Liver (tissue), 9 donors: ENCODE measurements around the gene RPP40. TPM values are rescaled to one million over a fixed set of nuclear protein-coding genes. Genes with fewer than 3 reads are reported as not detected.

Experiments
- DNase-seq: peaks from one replicate; pipeline ENCODE4 v3.0.0-alpha.2; 2017; ENCODE audit warnings: low spot score
- H3K27ac ChIP-seq, 2 donors: one replicate each; pipeline ENCODE4 v1.7.0; 2013; ENCODE audit warnings: inconsistent platforms in 2 of 2, low read length in 2 of 2, control low read depth in 1 of 2, low read depth in 1 of 2, mild to moderate bottlenecking in 1 of 2
- H3K27me3 ChIP-seq, 4 donors: one replicate each; pipeline versions ENCODE4 v1.6.1 to v1.7.0; 2013; ENCODE audit warnings: low read length in 3 of 4, inconsistent platforms in 1 of 4, mild to moderate bottlenecking in 1 of 4, moderate library complexity in 1 of 4; ENCODE audit not compliant: control insufficient read depth in 4 of 4, insufficient read depth in 4 of 4
- H3K36me3 ChIP-seq, 4 donors: one replicate each; pipeline versions ENCODE4 v1.6.1 to v1.7.0; 2013; ENCODE audit warnings: low read length in 3 of 4, mild to moderate bottlenecking in 3 of 4, low read depth in 1 of 4, moderate library complexity in 1 of 4; ENCODE audit not compliant: control insufficient read depth in 4 of 4, insufficient read depth in 3 of 4
- H3K4me1 ChIP-seq, 4 donors: one replicate each; pipeline versions ENCODE4 v1.6.1 to v1.7.0; 2013; ENCODE audit warnings: low read length in 3 of 4, mild to moderate bottlenecking in 3 of 4, moderate library complexity in 1 of 4; ENCODE audit not compliant: control insufficient read depth in 4 of 4, insufficient read depth in 4 of 4
- H3K4me3 ChIP-seq, 3 donors: one replicate each; pipeline versions ENCODE4 v1.6.1 to v1.7.0; 2013; ENCODE audit warnings: low read length in 3 of 3, control low read depth in 1 of 3, low read depth in 1 of 3, mild to moderate bottlenecking in 1 of 3
- H3K9ac ChIP-seq, 2 donors: one replicate each; pipeline ENCODE4 v1.7.0; 2013; ENCODE audit warnings: low read length in 2 of 2, mild to moderate bottlenecking in 2 of 2, moderate library complexity in 2 of 2, control low read depth in 1 of 2, low read depth in 1 of 2
- H3K9me3 ChIP-seq, 4 donors: one replicate each; pipeline versions ENCODE4 v1.6.1 to v1.7.0; 2013; ENCODE audit warnings: low read length in 3 of 4; ENCODE audit not compliant: control insufficient read depth in 4 of 4
- ATF3 ChIP-seq: IDR thresholded peaks from 2 replicates; pipeline ENCODE4 v1.6.1; 2016; ENCODE audit warnings: antibody characterized with exemption
- EGR1 ChIP-seq, 2 donors: IDR thresholded peaks; 2 replicates each; pipeline ENCODE4 v1.6.1; 2016 to 2018; ENCODE audit warnings: antibody characterized with exemption in 2 of 2, low read depth in 2 of 2
- FOXA2 ChIP-seq: IDR thresholded peaks from 2 replicates; pipeline ENCODE4 v1.6.1; 2016; ENCODE audit warnings: antibody characterized with exemption
- GABPA ChIP-seq, 2 donors: IDR thresholded peaks in 1 of 2; conservative IDR thresholded peaks in 1 of 2; 2 replicates each; pipeline ENCODE4 v1.6.1; 2016; ENCODE audit warnings: antibody characterized with exemption in 2 of 2, mild to moderate bottlenecking in 1 of 2, moderate library complexity in 1 of 2
- HNF4G ChIP-seq: IDR thresholded peaks from 2 replicates; pipeline ENCODE4 v1.6.1; 2016; ENCODE audit warnings: antibody characterized with exemption
- NR2F2 ChIP-seq: IDR thresholded peaks from 2 replicates; pipeline ENCODE4 v1.6.1; 2016; ENCODE audit warnings: antibody characterized with exemption
- RAD21 ChIP-seq, 2 donors: IDR thresholded peaks; 2 replicates each; pipeline ENCODE4 v1.6.1; 2016; ENCODE audit warnings: antibody characterized with exemption in 2 of 2, mild to moderate bottlenecking in 2 of 2
- RXRA ChIP-seq, 2 donors: IDR thresholded peaks; 2 replicates each; pipeline ENCODE4 v1.6.1; 2017 to 2018; ENCODE audit warnings: antibody characterized with exemption in 2 of 2, mild to moderate bottlenecking in 1 of 2
- TAF1 ChIP-seq: conservative IDR thresholded peaks from 2 replicates; pipeline ENCODE4 v1.6.1; 2016; ENCODE audit warnings: antibody characterized with exemption, mild to moderate bottlenecking
- YY1 ChIP-seq: IDR thresholded peaks from 2 replicates; pipeline ENCODE4 v1.6.1; 2016; ENCODE audit warnings: antibody characterized with exemption, mild to moderate bottlenecking
- ZBTB33 ChIP-seq: IDR thresholded peaks from 2 replicates; pipeline ENCODE4 v1.6.1; 2016; ENCODE audit warnings: antibody characterized with exemption
- WGBS: extraction: QIAGEN DNeasy Blood & Tissue Kit; methylation state at CpG from one replicate; pipeline ENCODE4 v1.1.7; 2013; 5-methylcytosine and 5-hydroxymethylcytosine counted together
- polyA plus RNA-seq, 2 donors: library from polyadenylated mRNA; stranded (reverse) in 1 of 2; unstranded in 1 of 2; fragments of 200-250 nt in 1 of 2; fragments of >200 nt in 1 of 2; fragmentation: Nextera tagmentation in 1 of 2; extraction: Ambion mirVana in 1 of 2; gene quantifications; one replicate each; pipeline versions ENCODE4 v1.2.1 to v1.2.3, GENCODE V29; 2013 to 2015
- total RNA-seq, 2 donors: library from RNA; depleted of rRNA; stranded (reverse); fragments of >200 nt; gene quantifications; one replicate each; pipeline ENCODE4 v1.2.3, GENCODE V29; 2014
- TF ChIP-seq, protein P1 (sequence below): IDR thresholded peaks from 2 replicates; pipeline ENCODE4 v1.6.1; 2016; ENCODE audit warnings: antibody characterized with exemption, mild to moderate bottlenecking
- donor health status: healthy.
- donor health status: healthy.
- donor health status: healthy.
- donor health status: healthy.
- donor health status: healthy.

Gene RPP40
- total and polyA plus RNA-seq, 4 donors = 5.4 to 9.5 (median 8.9) TPM

DNA sequence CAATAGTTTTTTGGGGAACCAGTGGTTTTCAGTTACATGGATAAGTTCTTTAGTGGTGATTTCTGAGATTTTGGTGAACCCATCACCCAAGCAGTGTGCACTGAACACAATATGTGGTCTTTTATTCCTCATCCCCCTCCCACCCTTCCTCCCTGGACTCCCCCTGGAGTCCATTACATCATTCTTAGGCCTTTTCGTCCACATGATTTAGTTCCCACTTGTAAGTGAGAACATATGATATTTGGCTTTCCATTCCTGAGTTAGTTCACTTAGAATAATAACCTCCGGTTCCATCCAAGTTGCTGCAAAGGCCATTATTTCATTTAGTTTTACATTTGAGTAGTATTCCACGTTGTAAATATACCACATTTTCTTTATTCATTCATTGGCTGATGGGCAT, 28.3 kb downstream of the RPP40 start (continued):
- no peak for TF ChIP-seq ZBTB33
- no peak for TF ChIP-seq YY1

GRCh38 chr6:4974962-4975361, 28.9 kb downstream of the RPP40 start:
- no peak for DNase-seq
- TF ChIP-seq RXRA (IDR thresholded peaks at IDR 0.05) (no peak), TAF1 (no peak), YY1 (no peak), ATF3 (no peak), EGR1 (IDR thresholded peaks at IDR 0.05; ENCODE audit: low read depth in 2 of 2) (no peak), NR2F2 (no peak), RAD21 (IDR thresholded peaks at IDR 0.05) (no peak), ZBTB33 (no peak)
- TF ChIP-seq, protein P1, sequence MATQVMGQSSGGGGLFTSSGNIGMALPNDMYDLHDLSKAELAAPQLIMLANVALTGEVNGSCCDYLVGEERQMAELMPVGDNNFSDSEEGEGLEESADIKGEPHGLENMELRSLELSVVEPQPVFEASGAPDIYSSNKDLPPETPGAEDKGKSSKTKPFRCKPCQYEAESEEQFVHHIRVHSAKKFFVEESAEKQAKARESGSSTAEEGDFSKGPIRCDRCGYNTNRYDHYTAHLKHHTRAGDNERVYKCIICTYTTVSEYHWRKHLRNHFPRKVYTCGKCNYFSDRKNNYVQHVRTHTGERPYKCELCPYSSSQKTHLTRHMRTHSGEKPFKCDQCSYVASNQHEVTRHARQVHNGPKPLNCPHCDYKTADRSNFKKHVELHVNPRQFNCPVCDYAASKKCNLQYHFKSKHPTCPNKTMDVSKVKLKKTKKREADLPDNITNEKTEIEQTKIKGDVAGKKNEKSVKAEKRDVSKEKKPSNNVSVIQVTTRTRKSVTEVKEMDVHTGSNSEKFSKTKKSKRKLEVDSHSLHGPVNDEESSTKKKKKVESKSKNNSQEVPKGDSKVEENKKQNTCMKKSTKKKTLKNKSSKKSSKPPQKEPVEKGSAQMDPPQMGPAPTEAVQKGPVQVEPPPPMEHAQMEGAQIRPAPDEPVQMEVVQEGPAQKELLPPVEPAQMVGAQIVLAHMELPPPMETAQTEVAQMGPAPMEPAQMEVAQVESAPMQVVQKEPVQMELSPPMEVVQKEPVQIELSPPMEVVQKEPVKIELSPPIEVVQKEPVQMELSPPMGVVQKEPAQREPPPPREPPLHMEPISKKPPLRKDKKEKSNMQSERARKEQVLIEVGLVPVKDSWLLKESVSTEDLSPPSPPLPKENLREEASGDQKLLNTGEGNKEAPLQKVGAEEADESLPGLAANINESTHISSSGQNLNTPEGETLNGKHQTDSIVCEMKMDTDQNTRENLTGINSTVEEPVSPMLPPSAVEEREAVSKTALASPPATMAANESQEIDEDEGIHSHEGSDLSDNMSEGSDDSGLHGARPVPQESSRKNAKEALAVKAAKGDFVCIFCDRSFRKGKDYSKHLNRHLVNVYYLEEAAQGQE = no peak

GRCh38 chr6:4973982-4974745, 29.7 kb downstream of the RPP40 start:
- no peaks in the 10 kb centered on the region for H3K27me3 ChIP-seq
- H3K9me3 ChIP-seq = peaks cover 1 to 7% (median 4%) of the 10 kb centered on the region in 4 donors
- H3K4me3 ChIP-seq = no peak overlapping the region
- WGBS = 44% methylated on average over 14 of the region's 14 CpGs
- H3K9ac ChIP-seq = no peak overlapping the region
- TF ChIP-seq HNF4G (no peak), NR2F2 (no peak), RXRA (IDR thresholded peaks at IDR 0.05) (no peak), GABPA (IDR thresholded peaks at IDR 0.05 in 1 of 2, conservative IDR thresholded peaks at IDR 0.05 in 1 of 2) (no peak), ZBTB33 (no peak), FOXA2 (no peak)
- no peak overlapping the region for H3K27ac ChIP-seq
- no peak for DNase-seq
- no peaks in the 10 kb centered on the region for H3K4me1 ChIP-seq
- no peaks in the 10 kb centered on the region for H3K36me3 ChIP-seq

More at GRCh38 chr6:4974962-4975361, 28.9 kb downstream of the RPP40 start:
- Histone ChIP-seq H3K4me1 (no peaks in the 10 kb centered on the region), H3K9me3 (peaks cover 1 to 14% (median 9%) of the 10 kb centered on the region in 4 donors), H3K36me3 (no peaks in the 10 kb centered on the region), H3K4me3 (no peak overlapping the region), H3K27ac (no peak overlapping the region), H3K9ac (no peak overlapping the region), H3K27me3 (no peaks in the 10 kb centered on the region)
- 78% methylated on average over 8 of the region's 8 CpGs for WGBS
